ENCODE measurements around the gene DCAF8. TPM values are rescaled to one million over a fixed set of nuclear protein-coding genes. Genes with fewer than 3 reads are reported as not detected.
A peak's percentile ranks its signal among the peaks of the same experiment; 100 is the strongest.

DCAF8 gene
- total RNA-seq: 100 to 1,000 TPM; 126 to 186 (median 172) TPM

DNA sequence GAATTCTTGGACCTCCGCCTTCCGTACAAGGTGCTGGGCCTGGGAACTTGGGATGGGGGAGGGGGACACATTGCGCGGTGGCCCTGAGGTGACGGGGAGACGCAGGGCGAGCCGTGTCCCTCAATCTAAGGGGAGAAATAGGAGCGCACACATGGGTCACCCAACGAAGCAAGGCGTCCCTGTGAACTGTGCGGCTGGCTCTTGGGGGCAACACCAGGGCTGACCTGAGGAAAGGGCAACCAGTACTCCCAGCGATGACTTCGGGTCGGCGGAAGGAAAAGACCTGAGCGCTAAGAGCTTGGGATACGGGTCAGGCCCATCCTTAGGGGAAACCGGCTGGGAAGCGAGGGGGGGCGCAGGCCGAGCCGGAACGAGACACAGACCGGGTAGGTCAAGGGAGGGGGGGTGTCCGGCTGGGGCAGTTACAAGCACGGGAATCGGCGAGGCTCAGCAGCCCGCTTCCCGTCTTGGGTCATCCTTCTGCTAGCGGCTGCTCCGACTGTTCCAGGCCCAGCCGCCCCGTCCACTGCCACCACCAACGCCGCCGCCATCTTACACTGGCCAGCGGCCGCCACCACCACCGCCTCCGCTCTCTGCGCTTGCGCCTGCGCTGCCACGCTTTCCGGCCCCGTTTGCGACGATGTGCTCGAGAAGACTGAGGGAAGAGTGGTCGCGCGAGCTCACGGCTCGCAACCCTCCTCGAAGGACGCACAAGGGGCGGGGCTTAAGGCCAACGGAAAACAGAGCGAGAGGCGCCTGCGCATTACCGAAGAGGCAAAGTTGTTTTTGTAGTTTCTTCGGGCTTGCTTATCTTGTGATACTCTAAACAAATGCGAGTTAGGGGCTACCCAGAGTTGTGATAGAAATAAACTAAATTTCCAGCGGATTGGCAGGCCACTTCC is at the start of gene DCAF8:
TSS of gene DCAF8 (minus strand) at position 657 of the 902 bp plus-strand sequence. CDS start 18,541 bp downstream, outside the sequence.
- no peaks in the 10 kb centered on the region for H3K36me3 ChIP-seq
- H3K4me3 ChIP-seq: peak within 1 kb of the TSS; percentile 73 to 90 (median 87)
- WGBS, 2 donors: 0 to 1% methylated on average over 63 to 64 of the region's 67 CpGs
- peak; percentile 97 to 98 for DNase-seq (ENCODE audit: low spot score in 2 of 2)
- TF ChIP-seq EP300 (IDR thresholded peaks at IDR 0.05) (peak in 1 of 2 donors; percentile 99), CTCF (IDR thresholded peaks at IDR 0.05) (peak in 1 of 5 experiments; percentile 46), POLR2A (IDR thresholded peaks at IDR 0.05) (peak; percentile 95 to 96)
- peaks cover 0 to 49% (median 19%) of the 10 kb centered on the region in 4 donors for H3K4me1 ChIP-seq
- no peaks in the 10 kb centered on the region for H3K27me3 ChIP-seq
- H3K27ac ChIP-seq: peak within 1 kb of the TSS; percentile 94 to 98 (median 95)
- H3K9me3 ChIP-seq: no peaks in the 10 kb centered on the region

GRCh38 chr1:160309571-160309970 is 47.2 kb upstream of the DCAF8 start:
- Histone ChIP-seq H3K27ac (no peak overlapping the region), H3K27me3 (no peaks in the 10 kb centered on the region), H3K9me3 (no peaks in the 10 kb centered on the region), H3K4me1 (no peaks in the 10 kb centered on the region), H3K4me3 (no peak overlapping the region), H3K36me3 (peaks cover 11 to 100% (median 50%) of the 10 kb centered on the region in 3 donors)
- no peak for TF ChIP-seq CTCF (IDR thresholded peaks at IDR 0.05)
- TF ChIP-seq POLR2A (IDR thresholded peaks at IDR 0.05): no peak
- no peak for TF ChIP-seq EP300 (IDR thresholded peaks at IDR 0.05)
- DNase-seq (ENCODE audit: low spot score in 2 of 2): no peak
- WGBS, 2 donors: 43 to 49% methylated on average over 1 of the region's 1 CpG

DNA sequence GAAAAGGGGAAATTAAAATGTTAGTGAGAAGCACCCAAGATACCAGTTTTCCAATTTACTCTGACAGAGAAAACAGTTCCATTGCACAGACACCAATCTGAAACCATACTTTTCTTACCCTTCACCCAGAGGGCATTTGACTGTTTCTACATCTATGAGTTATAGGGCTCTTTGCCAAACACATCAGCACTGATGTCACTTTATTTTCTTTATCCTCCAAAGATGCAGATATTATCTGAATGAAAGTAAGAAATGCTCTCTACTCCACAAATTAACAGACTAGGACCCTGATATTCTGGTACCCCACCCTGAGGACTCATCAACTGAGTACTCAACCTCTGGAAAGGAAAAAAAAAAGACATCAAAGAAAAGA is 46.8 kb upstream of the DCAF8 start:
- Histone ChIP-seq H3K4me1 (no peaks in the 10 kb centered on the region), H3K27me3 (no peaks in the 10 kb centered on the region), H3K9me3 (no peaks in the 10 kb centered on the region), H3K36me3 (peaks cover 11 to 100% (median 51%) of the 10 kb centered on the region in 3 donors), H3K27ac (no peak overlapping the region), H3K4me3 (no peak overlapping the region)
- no peak for TF ChIP-seq EP300 (IDR thresholded peaks at IDR 0.05)
- no peak for TF ChIP-seq POLR2A (IDR thresholded peaks at IDR 0.05)
- no peak for TF ChIP-seq CTCF (IDR thresholded peaks at IDR 0.05)
- DNase-seq (ENCODE audit: low spot score in 2 of 2): no peak

- no peaks in the 10 kb centered on the region for H3K27me3 ChIP-seq
- TF ChIP-seq EP300 (IDR thresholded peaks at IDR 0.05) (no peak), POLR2A (IDR thresholded peaks at IDR 0.05) (no peak), CTCF (IDR thresholded peaks at IDR 0.05) (no peak)
- H3K27ac ChIP-seq: no peak overlapping the region
- H3K36me3 ChIP-seq: peaks cover 11 to 100% (median 57%) of the 10 kb centered on the region in 3 donors
- H3K4me1 ChIP-seq: no peaks in the 10 kb centered on the region
- no peaks in the 10 kb centered on the region for H3K9me3 ChIP-seq
- no peak for DNase-seq (ENCODE audit: low spot score in 2 of 2)
- 82 to 84% methylated on average over 4 of the region's 4 CpGs for WGBS, 2 donors
- H3K4me3 ChIP-seq: no peak overlapping the region
Observed at GRCh38 chr1:160308451-160309184, 46.3 kb upstream of the DCAF8 start.
